ENCODE measurements around the gene RHPN2.

RHPN2 gene

GRCh38 chr19:33060586-33060985, 4.1 kb downstream of the RHPN2 start:
- peak overlapping the region; percentile 19 for H2AK5ac ChIP-seq (ENCODE audit: low read depth, low read length)
- no peaks in the 10 kb centered on the region for H3K9me3 ChIP-seq (replicated peaks in 1 of 2; ENCODE audit: control insufficient read depth in 2 of 2, insufficient read depth in 1 of 2, low read depth in 1 of 2, low read length in 2 of 2)
- H3K23ac ChIP-seq (ENCODE audit: low read depth, low read length, poor library complexity): no peak overlapping the region
- no peak overlapping the region for H3K9ac ChIP-seq (ENCODE audit: low read depth, low read length, poor library complexity)
- no peak overlapping the region for H3K18ac ChIP-seq (ENCODE audit: low read length)
- no peak overlapping the region for H3K14ac ChIP-seq (ENCODE audit: low read length)
- no peak overlapping the region for H2BK5ac ChIP-seq (ENCODE audit: low read length)
- peaks cover 0 to 15% (median 11%) of the 10 kb centered on the region in 3 experiments for H3K27me3 ChIP-seq (ENCODE audit: control insufficient read depth in 3 of 3, insufficient read depth in 3 of 3, low read depth in 1 of 3, low read length in 3 of 3)
- H2BK15ac ChIP-seq (ENCODE audit: low read length): no peak overlapping the region
- no peak overlapping the region for H4K91ac ChIP-seq (ENCODE audit: low read depth, low read length, poor library complexity)
- no peak overlapping the region for H3K27ac ChIP-seq (replicated peaks; ENCODE audit: low read length)
- no peak overlapping the region for H4K8ac ChIP-seq (ENCODE audit: low read depth, low read length)
- no CpG with 5 or more reads among the region's 5 CpGs for WGBS, 2 donors (ENCODE audit: extremely low coverage in 2 of 2, insufficient read length in 2 of 2, insufficient replicate concordance in 1 of 2)
- peaks cover 4 to 7% of the 10 kb centered on the region in 2 donors for H3K4me1 ChIP-seq (ENCODE audit: control insufficient read depth in 2 of 2, insufficient read depth in 1 of 2, low read depth in 1 of 2, low read length in 2 of 2)
- H3K4me2 ChIP-seq (ENCODE audit: insufficient read depth, low read length, poor library complexity, severe bottlenecking): no peak overlapping the region
- no peak overlapping the region for H2AFZ ChIP-seq (ENCODE audit: low read length)
- peaks cover 8% of the 10 kb centered on the region for H3K79me1 ChIP-seq (ENCODE audit: low read depth, low read length)
- no peak overlapping the region for H2BK12ac ChIP-seq (ENCODE audit: low read length)
- DNase-seq (ENCODE audit: low spot score): no peak
- H3K36me3 ChIP-seq (replicated peaks in 1 of 2; ENCODE audit: control insufficient read depth in 2 of 2, insufficient read depth in 2 of 2, low read length in 2 of 2): no peaks in the 10 kb centered on the region
- H2BK120ac ChIP-seq (ENCODE audit: low read depth, low read length): no peak overlapping the region
- no peak overlapping the region for H3K4ac ChIP-seq (ENCODE audit: low read length)
- H3K4me3 ChIP-seq (ENCODE audit: low read length in 2 of 2): no peak overlapping the region

GRCh38 chr19:33055718-33056117, 9.0 kb downstream of the RHPN2 start:
- H3K4me1 ChIP-seq (ENCODE audit: control insufficient read depth in 2 of 2, insufficient read depth in 1 of 2, low read depth in 1 of 2, low read length in 2 of 2): peaks cover 0 to 10% of the 10 kb centered on the region in 2 donors
- peak overlapping the region; percentile 71 for H3K27ac ChIP-seq (replicated peaks; ENCODE audit: low read length)
- H2BK120ac ChIP-seq (ENCODE audit: low read depth, low read length): no peak overlapping the region
- H2AK5ac ChIP-seq (ENCODE audit: low read depth, low read length): no peak overlapping the region
- no peak overlapping the region for H2BK15ac ChIP-seq (ENCODE audit: low read length)
- H4K91ac ChIP-seq (ENCODE audit: low read depth, low read length, poor library complexity): no peak overlapping the region
- H3K4me2 ChIP-seq (ENCODE audit: insufficient read depth, low read length, poor library complexity, severe bottlenecking): no peak overlapping the region
- H3K14ac ChIP-seq (ENCODE audit: low read length): no peak overlapping the region
- peak; percentile 21 for DNase-seq (ENCODE audit: low spot score)
- H3K79me1 ChIP-seq (ENCODE audit: low read depth, low read length): peaks cover 4% of the 10 kb centered on the region
- H3K4me3 ChIP-seq (ENCODE audit: low read length in 2 of 2): no peak overlapping the region
- no peak overlapping the region for H2BK12ac ChIP-seq (ENCODE audit: low read length)
- H3K9me3 ChIP-seq (replicated peaks in 1 of 2; ENCODE audit: control insufficient read depth in 2 of 2, insufficient read depth in 1 of 2, low read depth in 1 of 2, low read length in 2 of 2): no peaks in the 10 kb centered on the region
- no peak overlapping the region for H3K9ac ChIP-seq (ENCODE audit: low read depth, low read length, poor library complexity)
- no peak overlapping the region for H3K4ac ChIP-seq (ENCODE audit: low read length)
- H3K27me3 ChIP-seq (ENCODE audit: control insufficient read depth in 3 of 3, insufficient read depth in 3 of 3, low read depth in 1 of 3, low read length in 3 of 3): no peaks in the 10 kb centered on the region
- H2BK5ac ChIP-seq (ENCODE audit: low read length): no peak overlapping the region
- H3K18ac ChIP-seq (ENCODE audit: low read length): no peak overlapping the region
- no peak overlapping the region for H3K23ac ChIP-seq (ENCODE audit: low read depth, low read length, poor library complexity)
- H4K8ac ChIP-seq (ENCODE audit: low read depth, low read length): no peak overlapping the region
- no peaks in the 10 kb centered on the region for H3K36me3 ChIP-seq (replicated peaks in 1 of 2; ENCODE audit: control insufficient read depth in 2 of 2, insufficient read depth in 2 of 2, low read length in 2 of 2)
- no CpG with 5 or more reads among the region's 2 CpGs for WGBS, 2 donors (ENCODE audit: extremely low coverage in 2 of 2, insufficient read length in 2 of 2, insufficient replicate concordance in 1 of 2)
- no peak overlapping the region for H2AFZ ChIP-seq (ENCODE audit: low read length)

GRCh38 chr19:33054623-33055022, 10.1 kb downstream of the RHPN2 start:
- H3K27ac ChIP-seq (replicated peaks; ENCODE audit: low read length): no peak overlapping the region
- H2AK5ac ChIP-seq (ENCODE audit: low read depth, low read length): no peak overlapping the region
- no peak for DNase-seq (ENCODE audit: low spot score)
- H3K9ac ChIP-seq (ENCODE audit: low read depth, low read length, poor library complexity): no peak overlapping the region
- H3K23ac ChIP-seq (ENCODE audit: low read depth, low read length, poor library complexity): no peak overlapping the region
- no peak overlapping the region for H3K4me2 ChIP-seq (ENCODE audit: insufficient read depth, low read length, poor library complexity, severe bottlenecking)
- no peak overlapping the region for H2BK15ac ChIP-seq (ENCODE audit: low read length)
- H4K91ac ChIP-seq (ENCODE audit: low read depth, low read length, poor library complexity): no peak overlapping the region
- no peak overlapping the region for H3K4me3 ChIP-seq (ENCODE audit: low read length in 2 of 2)
- peaks cover 5% of the 10 kb centered on the region for H3K79me1 ChIP-seq (ENCODE audit: low read depth, low read length)
- no peaks in the 10 kb centered on the region for H3K9me3 ChIP-seq (replicated peaks in 1 of 2; ENCODE audit: control insufficient read depth in 2 of 2, insufficient read depth in 1 of 2, low read depth in 1 of 2, low read length in 2 of 2)
- no peak overlapping the region for H2BK5ac ChIP-seq (ENCODE audit: low read length)
- no peak overlapping the region for H2BK12ac ChIP-seq (ENCODE audit: low read length)
- H3K4me1 ChIP-seq (ENCODE audit: control insufficient read depth in 2 of 2, insufficient read depth in 1 of 2, low read depth in 1 of 2, low read length in 2 of 2): peaks cover 0 to 8% of the 10 kb centered on the region in 2 donors
- H3K27me3 ChIP-seq (ENCODE audit: control insufficient read depth in 3 of 3, insufficient read depth in 3 of 3, low read depth in 1 of 3, low read length in 3 of 3): no peaks in the 10 kb centered on the region
- H2AFZ ChIP-seq (ENCODE audit: low read length): no peak overlapping the region
- H3K36me3 ChIP-seq (replicated peaks in 1 of 2; ENCODE audit: control insufficient read depth in 2 of 2, insufficient read depth in 2 of 2, low read length in 2 of 2): peaks cover 0 to 4% of the 10 kb centered on the region in 2 donors
- no CpG with 5 or more reads among the region's 8 CpGs for WGBS, 2 donors (ENCODE audit: extremely low coverage in 2 of 2, insufficient read length in 2 of 2, insufficient replicate concordance in 1 of 2)
- no peak overlapping the region for H2BK120ac ChIP-seq (ENCODE audit: low read depth, low read length)
- no peak overlapping the region for H3K4ac ChIP-seq (ENCODE audit: low read length)
- H3K14ac ChIP-seq (ENCODE audit: low read length): no peak overlapping the region
- no peak overlapping the region for H3K18ac ChIP-seq (ENCODE audit: low read length)
- no peak overlapping the region for H4K8ac ChIP-seq (ENCODE audit: low read depth, low read length)

- Histone ChIP-seq H3K79me1 (ENCODE audit: low read depth, low read length) (peaks cover 4% of the 10 kb centered on the region), H3K27me3 (ENCODE audit: control insufficient read depth in 3 of 3, insufficient read depth in 3 of 3, low read depth in 1 of 3, low read length in 3 of 3) (no peaks in the 10 kb centered on the region), H2BK15ac (ENCODE audit: low read length) (no peak overlapping the region), H3K27ac (replicated peaks; ENCODE audit: low read length) (no peak overlapping the region), H3K18ac (ENCODE audit: low read length) (no peak overlapping the region), H3K4me2 (ENCODE audit: insufficient read depth, low read length, poor library complexity, severe bottlenecking) (no peak overlapping the region), H2BK12ac (ENCODE audit: low read length) (no peak overlapping the region), H3K36me3 (replicated peaks in 1 of 2; ENCODE audit: control insufficient read depth in 2 of 2, insufficient read depth in 2 of 2, low read length in 2 of 2) (peaks cover 0 to 5% of the 10 kb centered on the region in 2 donors), H2BK120ac (ENCODE audit: low read depth, low read length) (no peak overlapping the region), H4K91ac (ENCODE audit: low read depth, low read length, poor library complexity) (no peak overlapping the region), H3K4me1 (ENCODE audit: control insufficient read depth in 2 of 2, insufficient read depth in 1 of 2, low read depth in 1 of 2, low read length in 2 of 2) (peaks cover 0 to 6% of the 10 kb centered on the region in 2 donors), H2AFZ (ENCODE audit: low read length) (no peak overlapping the region), H2AK5ac (ENCODE audit: low read depth, low read length) (no peak overlapping the region), H2BK5ac (ENCODE audit: low read length) (no peak overlapping the region), H3K23ac (ENCODE audit: low read depth, low read length, poor library complexity) (no peak overlapping the region), H3K4ac (ENCODE audit: low read length) (no peak overlapping the region), H3K9me3 (replicated peaks in 1 of 2; ENCODE audit: control insufficient read depth in 2 of 2, insufficient read depth in 1 of 2, low read depth in 1 of 2, low read length in 2 of 2) (no peaks in the 10 kb centered on the region), H3K9ac (ENCODE audit: low read depth, low read length, poor library complexity) (no peak overlapping the region), H4K8ac (ENCODE audit: low read depth, low read length) (no peak overlapping the region), H3K4me3 (ENCODE audit: low read length in 2 of 2) (no peak overlapping the region), H3K14ac (ENCODE audit: low read length) (no peak overlapping the region)
- no CpG with 5 or more reads among the region's 8 CpGs for WGBS, 2 donors (ENCODE audit: extremely low coverage in 2 of 2, insufficient read length in 2 of 2, insufficient replicate concordance in 1 of 2)
- no peak for DNase-seq (ENCODE audit: low spot score)
Observed at GRCh38 chr19:33052352-33052972, 12.2 kb downstream of the RHPN2 start.
